H1 (cell line): Measurements from ENCODE around the gene KRT37. TPM values are rescaled to one million over a fixed set of nuclear protein-coding genes. Genes with fewer than 3 reads are reported as not detected.

Experiments
- KDM1A ChIP-seq: fragments of 200-600, 300-600 bp; sonication (generic); IDR thresholded peaks from 2 replicates; pipeline ENCODE4 v1.7.1; 2016; ENCODE audit warnings: mild to moderate bottlenecking, low read length, borderline replicate concordance
- NRF1 ChIP-seq: IDR thresholded peaks from 2 replicates; pipeline ENCODE4 v1.6.1; 2011; ENCODE audit warnings: mild to moderate bottlenecking, low read depth, low read length, improper control_type of control experiment
- POLR2AphosphoS5 ChIP-seq: IDR thresholded peaks from 2 replicates; pipeline ENCODE4 v1.6.1; 2011; ENCODE audit warnings: low read depth, low read length
- RXRA ChIP-seq: IDR thresholded peaks from 2 replicates; pipeline ENCODE4 v1.6.1; 2011; ENCODE audit warnings: low read depth, mild to moderate bottlenecking, low read length, moderate library complexity; ENCODE audit not compliant: insufficient read depth
- SP2 ChIP-seq: IDR thresholded peaks from 2 replicates; pipeline ENCODE4 v1.6.1; 2012; ENCODE audit warnings: mild to moderate bottlenecking, low read length, inconsistent platforms
- YY1 ChIP-seq: IDR thresholded peaks from 2 replicates; pipeline ENCODE4 v1.6.1; 2011; ENCODE audit warnings: low read depth, mild to moderate bottlenecking, low read length
- polyA plus RNA-seq, 7 experiments: library from polyadenylated mRNA; depleted of rRNA in 3 of 7; stranded (reverse) in 5 of 7; unstranded in 2 of 7; fragments of >200 nt in 5 of 7; fragments of 200-250 nt in 2 of 7; gene quantifications; 1 replicate in 5 of 7; 2 replicates in 1 of 7; 4 replicates in 1 of 7; pipeline versions ENCODE4 v1.2.1 to v1.2.3, GENCODE V29; 2011 to 2013; ENCODE audit warnings: missing spikeins in 2 of 7, mixed read lengths in 2 of 7
- total RNA-seq: library from RNA; stranded (reverse); fragmentation: NEBNext Ultra II Directional; extraction: Animal tissue kit (Norgen Biotek cat#: 25700); gene quantifications from 2 replicates; pipeline ENCODE4 v1.2.1, GENCODE V29; 2021
- TF ChIP-seq, protein P1 (sequence below): IDR thresholded peaks from 2 replicates; pipeline ENCODE4 v1.6.1; 2011; ENCODE audit warnings: low read depth, mild to moderate bottlenecking, low read length; ENCODE audit not compliant: insufficient read depth

KRT37 gene
- total and polyA plus RNA-seq, 2 of the 8 experiments (the other 6 are each of a cell fraction or from before 2014, with no cell fraction given) = not detected

DNA sequence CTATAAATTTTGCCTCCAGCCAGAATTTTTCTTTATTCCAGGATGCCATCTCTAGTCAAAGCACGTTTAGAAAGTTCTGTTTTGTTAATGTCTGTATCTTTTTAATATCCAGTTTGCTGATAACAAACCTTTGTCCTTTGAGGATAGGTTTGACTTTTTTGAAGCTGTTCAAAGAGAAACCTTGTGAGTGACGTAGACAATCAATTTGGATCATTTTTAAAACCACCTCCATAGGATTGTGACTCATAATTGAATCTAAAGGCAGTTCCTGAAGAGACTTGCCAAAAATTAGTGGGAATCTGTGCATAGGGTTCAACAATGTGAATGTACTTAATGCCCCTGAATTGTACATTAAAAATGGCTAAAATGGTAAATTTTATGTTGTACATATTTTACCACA, 32.9 kb downstream of the KRT37 start (continued):
- TF ChIP-seq, protein P1, sequence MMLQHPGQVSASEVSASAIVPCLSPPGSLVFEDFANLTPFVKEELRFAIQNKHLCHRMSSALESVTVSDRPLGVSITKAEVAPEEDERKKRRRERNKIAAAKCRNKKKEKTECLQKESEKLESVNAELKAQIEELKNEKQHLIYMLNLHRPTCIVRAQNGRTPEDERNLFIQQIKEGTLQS = no peak
- TF ChIP-seq POLR2AphosphoS5 (no peak), KDM1A (no peak), YY1 (no peak), SP2 (no peak), NRF1 (no peak), RXRA (no peak)
